Activated CD8-positive, alpha-beta memory T cell treated with anti-CD3 and anti-CD28 coated beads for 36 hours (primary cell): ENCODE measurements around the gene SLC6A16. TPM values are rescaled to one million over a fixed set of nuclear protein-coding genes. Genes with fewer than 3 reads are reported as not detected.
"Not testable (repeated sequence)": the region's sequence is repeated elsewhere in the genome, so short reads cannot be mapped to it uniquely, and the experiment has no call there.

Source experiments
- CTCF ChIA-PET: fragments of 350-600 bp; sonication (Branson Sonifier 250); formaldehyde crosslinking; loops from one replicate; lab custom pipeline; 2021; ENCODE audit warnings: antibody characterized with exemption; lab: Charles Lee
- POLR2A ChIA-PET: fragments of 350-600 bp; sonication (Branson Sonifier 250); formaldehyde crosslinking; loops from one replicate; lab custom pipeline; 2021; ENCODE audit warnings: antibody characterized with exemption; lab: Charles Lee
- total RNA-seq, 2 experiments: library from RNA; stranded (reverse); gene quantifications; one replicate each; pipeline ENCODE4 v1.2.3, GENCODE V29; 2021

The SLC6A16 gene
- total RNA-seq, 2 experiments from 2014 or later = 0.57 to 0.95 TPM

DNA sequence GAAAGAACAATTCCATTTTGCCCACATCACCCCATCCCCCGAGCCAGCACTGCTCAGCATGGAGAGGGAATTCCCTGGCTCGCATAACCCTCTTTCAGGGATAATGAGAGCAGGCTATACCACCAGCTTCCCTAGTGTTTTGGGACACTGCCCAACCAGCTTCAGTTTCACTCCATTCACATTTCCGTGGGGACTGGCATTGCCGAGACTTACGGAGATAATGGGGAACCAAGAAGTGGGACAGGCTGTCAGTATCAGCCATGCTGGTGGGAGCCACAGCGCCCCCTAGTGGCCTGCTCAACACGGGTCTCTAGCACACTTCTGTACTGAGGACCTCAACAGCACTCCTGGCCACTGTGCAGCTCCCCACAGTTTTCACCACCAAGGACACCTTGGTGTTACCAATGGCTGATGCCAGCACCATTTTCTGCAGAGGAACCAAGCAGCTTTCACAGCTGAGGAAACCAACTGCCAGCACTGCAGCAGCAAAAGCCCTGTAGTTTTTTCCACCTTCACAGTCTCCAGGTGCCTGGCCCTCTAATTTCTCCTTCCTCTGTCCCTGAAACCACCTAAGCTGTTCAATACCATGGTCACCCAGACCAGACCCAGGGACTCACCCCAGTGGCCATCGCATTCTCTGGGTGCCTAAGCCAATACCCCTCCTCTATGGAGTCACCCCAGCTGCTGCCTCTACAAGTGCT lies 23.7 kb downstream of the SLC6A16 start:
- ChIA-PET POLR2A (interaction anchor here (0.6 kb wide), 1 partner anchor 610 kb away, joined by 7 read pairs; no protein-coding TSS in a partner anchor), CTCF (interaction anchor here (0.6 to 2.4 kb wide), 15 partner anchors 9 to 322 kb away, joined by 3 to 8 read pairs (median 4); no protein-coding TSS in a partner anchor)

- CTCF ChIA-PET, POLR2A ChIA-PET: not testable (repeated sequence)
Observed at GRCh38 chr19:49298653-49299052, 26.3 kb downstream of the SLC6A16 start.

GRCh38 chr19:49297403-49297802 lies 27.6 kb downstream of the SLC6A16 start:
- CTCF ChIA-PET = no interaction called here

DNA sequence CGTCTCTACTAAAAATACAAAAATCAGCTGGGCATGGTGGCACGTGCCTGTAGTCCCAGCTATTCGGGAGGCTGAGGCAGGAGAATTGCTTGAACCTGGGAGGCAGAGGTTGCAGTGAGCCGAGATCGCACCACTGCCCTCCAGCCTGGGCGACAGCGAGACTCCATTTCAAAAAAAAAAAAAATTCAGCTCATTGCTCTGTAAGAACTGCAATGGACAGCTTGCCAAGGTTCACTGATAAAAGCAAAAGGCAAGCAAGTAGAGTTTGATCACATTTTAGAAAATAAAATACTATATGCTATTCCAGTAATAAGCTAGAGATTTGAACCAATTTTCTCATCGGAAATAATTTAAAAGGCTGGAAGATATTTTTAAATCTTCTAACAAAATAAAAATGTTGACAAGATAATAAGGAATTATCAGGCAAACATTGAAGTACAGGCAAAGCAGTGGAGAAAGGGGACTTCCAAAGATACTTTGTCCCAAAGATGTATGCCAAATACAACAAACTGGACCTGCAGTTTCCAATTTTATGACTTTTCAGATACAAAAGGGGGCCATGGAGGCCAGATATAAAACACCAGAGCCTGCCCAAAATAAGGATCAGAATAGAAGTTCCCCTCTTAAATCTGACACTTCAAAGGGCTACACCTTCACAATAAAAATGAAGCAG lies 29.6 kb downstream of the SLC6A16 start:
- ChIA-PET POLR2A (no interaction called here), CTCF (no interaction called here)

More at GRCh38 chr19:49297403-49297802, 27.6 kb downstream of the SLC6A16 start:
- POLR2A ChIA-PET = no interaction called here

GRCh38 chr19:49294401-49294800 lies 30.6 kb downstream of the SLC6A16 start:
- CTCF ChIA-PET = interaction anchor here (0.5 to 1.3 kb wide), 2 partner anchors 68 to 90 kb away, joined by 3 to 5 read pairs; no protein-coding TSS in a partner anchor
- POLR2A ChIA-PET = no interaction called here

- POLR2A ChIA-PET = no interaction called here
- CTCF ChIA-PET = no interaction called here
Observed at GRCh38 chr19:49290517-49290916, 34.5 kb downstream of the SLC6A16 start.

DNA sequence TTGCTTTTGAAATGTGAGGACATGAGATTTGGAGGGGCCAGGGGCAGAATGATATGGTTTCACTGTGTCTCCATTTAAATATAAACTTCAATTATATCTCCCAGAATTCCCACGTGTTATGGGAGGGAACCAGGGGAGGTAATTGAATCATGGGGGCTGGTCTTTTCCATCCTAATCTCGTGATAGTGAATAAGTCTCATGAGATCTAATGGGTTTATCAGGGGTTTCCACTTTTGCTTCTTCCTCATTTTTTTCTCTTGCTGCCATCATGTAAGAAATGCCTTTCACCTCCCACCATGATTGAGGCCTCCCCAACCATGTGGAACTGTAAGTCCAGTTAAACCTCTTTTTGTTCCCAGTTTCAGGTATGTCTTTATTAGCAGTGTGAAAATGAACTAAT lies 35.7 kb downstream of the SLC6A16 start:
- CTCF ChIA-PET = interaction anchor here (0.6 kb wide), 1 partner anchor 1170 kb away, joined by 4 read pairs; no protein-coding TSS in a partner anchor
- POLR2A ChIA-PET = not testable (repeated sequence)

GRCh38 chr19:49288205-49288604 lies 36.8 kb downstream of the SLC6A16 start:
- CTCF ChIA-PET, POLR2A ChIA-PET: not testable (repeated sequence)

- ChIA-PET POLR2A (no interaction called here), CTCF (interaction anchor here (1.0 kb wide), 1 partner anchor 14 kb away, joined by 3 read pairs; no protein-coding TSS in a partner anchor)
Observed at GRCh38 chr19:49287141-49287770, 37.7 kb downstream of the SLC6A16 start.

GRCh38 chr19:49282184-49282583 lies 42.8 kb downstream of the SLC6A16 start:
- ChIA-PET POLR2A (no interaction called here), CTCF (interaction anchor here (1.0 kb wide), 1 partner anchor 20 kb away, joined by 3 read pairs; no protein-coding TSS in a partner anchor)

DNA sequence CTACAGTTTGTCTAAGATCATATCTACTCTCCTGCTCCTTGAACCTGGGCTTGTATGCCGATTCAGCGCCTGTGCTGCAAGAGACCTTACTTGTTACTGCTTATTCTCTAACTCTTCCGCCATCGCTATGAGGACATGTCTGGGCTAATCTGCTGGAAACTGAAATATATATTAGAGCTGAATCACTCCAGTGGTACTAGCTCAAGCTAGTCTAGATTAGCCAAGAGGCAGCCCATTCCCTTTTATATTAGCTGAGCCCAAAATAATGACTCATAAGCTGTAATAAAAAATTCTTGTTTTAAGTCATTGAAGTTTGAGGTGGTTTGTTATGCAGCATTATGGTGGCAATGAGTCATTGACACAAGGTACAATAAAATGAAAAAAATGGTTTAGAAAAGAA lies 52.8 kb downstream of the SLC6A16 start:
- POLR2A ChIA-PET = interaction anchor here (0.5 kb wide), 1 partner anchor 207 kb away, joined by 3 read pairs; no protein-coding TSS in a partner anchor
- CTCF ChIA-PET = no interaction called here

DNA sequence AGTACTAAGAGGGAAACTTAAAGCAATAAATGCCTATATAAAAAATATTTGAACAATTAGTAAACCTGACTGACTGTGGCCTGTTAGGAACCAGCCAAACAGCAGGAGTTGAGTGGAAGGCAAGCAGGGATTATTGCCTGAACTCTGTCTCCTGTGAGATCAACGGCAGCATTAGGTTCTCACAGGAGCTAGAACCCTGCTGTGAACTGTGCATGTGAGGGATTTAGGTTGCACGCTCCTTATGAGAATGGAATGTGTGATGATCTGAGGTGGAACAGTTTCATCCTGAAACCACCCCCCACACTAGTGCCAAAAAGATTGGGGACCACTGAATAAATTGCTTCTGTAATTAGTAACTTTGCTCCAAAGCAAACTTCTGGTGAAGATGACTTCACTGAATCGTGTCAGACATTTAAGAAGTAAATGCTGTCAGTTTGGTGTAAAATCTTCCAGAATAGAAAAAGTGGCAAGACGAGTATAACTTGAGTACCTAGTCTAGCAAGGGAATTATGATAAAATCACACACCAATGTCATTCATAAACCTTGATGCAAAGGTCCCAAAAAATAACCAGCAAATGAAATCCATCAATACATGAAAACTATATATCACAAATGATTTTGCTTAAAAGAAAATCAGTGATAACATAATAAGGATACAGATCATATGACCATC lies 53.8 kb downstream of the SLC6A16 start:
- POLR2A ChIA-PET = no interaction called here
- CTCF ChIA-PET = interaction anchor here (0.5 kb wide), 1 partner anchor 56 kb away, joined by 3 read pairs; no protein-coding TSS in a partner anchor

GRCh38 chr19:49266409-49266808 lies 58.6 kb downstream of the SLC6A16 start:
- CTCF ChIA-PET = interaction anchor here (1.3 kb wide), 1 partner anchor 109 kb away, joined by 3 read pairs; no protein-coding TSS in a partner anchor
- POLR2A ChIA-PET = not testable (repeated sequence)

DNA sequence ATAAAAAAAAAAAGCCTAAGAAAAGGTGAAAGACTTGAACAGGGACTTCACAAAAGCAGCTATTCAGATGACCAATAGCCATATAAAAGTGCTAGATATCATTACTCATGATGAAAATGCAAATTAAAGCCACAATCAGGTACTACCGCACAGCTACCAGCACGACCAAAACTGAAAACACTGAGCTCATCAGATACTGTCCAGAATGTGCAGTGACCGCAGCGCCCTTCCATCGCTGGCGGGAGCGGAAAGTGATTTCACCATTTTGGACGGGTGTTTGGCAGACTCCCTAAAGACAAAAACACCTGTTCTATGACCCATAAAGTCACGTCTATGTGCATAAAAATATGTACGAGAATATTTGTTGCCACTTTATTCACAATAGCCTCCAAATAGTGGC lies 60.7 kb downstream of the SLC6A16 start:
- ChIA-PET POLR2A (no interaction called here), CTCF (no interaction called here)

DNA sequence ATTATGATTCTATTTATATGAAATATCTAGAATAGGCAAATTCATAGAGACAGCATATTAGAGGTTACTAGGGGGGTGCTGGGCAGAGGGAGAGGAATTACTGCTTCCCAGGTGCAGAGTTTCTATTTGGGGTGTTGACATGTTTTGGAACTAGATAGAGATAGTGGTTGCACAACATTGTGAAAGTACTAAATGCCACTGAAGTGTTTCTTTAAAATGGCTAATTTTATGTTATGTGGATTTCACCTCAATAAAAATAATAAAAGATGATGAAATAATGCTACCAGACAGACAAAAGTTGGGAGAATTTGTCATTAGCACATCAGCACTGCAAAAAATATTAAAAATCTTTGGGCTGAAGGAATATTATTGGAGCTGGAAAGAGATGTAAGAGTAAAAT lies 63.4 kb downstream of the SLC6A16 start:
- CTCF ChIA-PET = no interaction called here
- POLR2A ChIA-PET = no interaction called here

GRCh38 chr19:49256691-49257090 lies 68.3 kb downstream of the SLC6A16 start:
- CTCF ChIA-PET = no interaction called here
- POLR2A ChIA-PET = no interaction called here

DNA sequence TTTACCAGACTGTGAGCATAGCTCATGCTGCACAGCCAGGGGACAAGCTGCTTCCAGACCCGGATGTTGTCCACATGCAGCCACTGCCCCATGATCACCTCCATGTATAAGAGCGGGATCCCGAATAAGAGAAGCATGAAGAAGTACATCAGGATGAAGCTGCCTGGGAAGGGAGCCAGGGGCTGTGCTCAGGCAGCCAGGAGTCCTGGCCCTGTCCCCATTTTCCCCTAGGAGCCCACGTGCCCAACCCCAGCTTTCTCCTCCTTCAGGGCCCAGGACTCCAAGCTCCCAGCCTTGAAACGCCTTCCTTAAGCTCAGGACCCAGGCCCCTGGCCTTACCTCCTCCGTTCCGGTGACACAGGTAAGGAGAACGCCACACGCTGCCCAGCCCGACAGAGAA lies 69.3 kb downstream of the SLC6A16 start:
- ChIA-PET CTCF (interaction anchor here (0.6 kb wide), 2 partner anchors 10 to 71 kb away, joined by 3 read pairs; no protein-coding TSS in a partner anchor), POLR2A (no interaction called here)

DNA sequence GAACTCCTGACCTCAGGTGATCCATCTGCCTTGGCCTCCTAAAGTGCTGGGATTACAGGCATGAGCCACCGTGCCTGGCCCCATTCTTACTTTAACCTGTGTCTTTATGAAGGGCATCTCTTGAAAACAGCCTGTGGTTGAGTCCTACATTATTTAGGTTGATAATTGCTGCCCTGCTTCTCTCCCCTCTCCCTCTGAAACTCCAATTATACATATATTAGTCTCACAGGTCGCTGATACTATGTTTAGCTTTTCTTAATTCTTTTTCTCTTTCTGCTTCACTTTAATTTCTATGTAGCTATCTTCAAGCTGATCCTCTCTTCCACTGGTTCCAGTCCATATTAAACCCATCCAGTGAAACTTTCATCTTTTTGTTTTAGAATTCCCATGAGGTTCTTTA lies 75.1 kb downstream of the SLC6A16 start:
- CTCF ChIA-PET = interaction anchor here (0.6 to 1.4 kb wide), 2 partner anchors 24 to 51 kb away, joined by 3 to 6 read pairs; no protein-coding TSS in a partner anchor
- POLR2A ChIA-PET = no interaction called here

DNA sequence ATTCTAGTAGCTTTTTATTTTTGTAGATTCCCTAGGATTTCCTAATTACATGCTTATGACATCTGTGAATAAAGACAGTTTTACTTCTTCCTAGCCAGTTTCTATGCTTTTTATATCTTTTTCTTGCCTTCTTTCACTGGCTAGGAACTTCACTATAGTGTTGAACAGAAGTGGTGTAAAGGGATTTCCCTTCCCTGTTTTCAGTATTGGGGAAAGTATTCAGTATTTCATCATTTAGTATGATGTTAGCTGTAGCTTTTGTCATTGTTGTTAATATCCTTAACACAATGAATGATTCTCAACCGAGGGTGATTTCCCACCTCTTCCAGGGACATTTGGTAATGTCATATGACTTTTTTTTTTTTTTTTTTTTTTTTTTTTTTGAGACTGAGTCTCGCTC lies 77.3 kb downstream of the SLC6A16 start:
- ChIA-PET POLR2A (no interaction called here), CTCF (interaction anchor here (0.7 kb wide), 1 partner anchor 33 kb away, joined by 4 read pairs; no protein-coding TSS in a partner anchor)
